Body of pancreas (tissue), 4 donors: Measurements from ENCODE around the gene ZFP57. TPM values are rescaled to one million over a fixed set of nuclear protein-coding genes. Genes with fewer than 3 reads are reported as not detected.

Experiments
- ATAC-seq: fragments of 150-250 bp; one replicate; pipeline ENCODE4 v1.9.1; 2016
- DNase-seq, 4 donors: peaks; one replicate each; pipeline ENCODE4 v3.0.0-alpha.2; 2019
- H3K27ac ChIP-seq, 4 donors: fragments of 200-600 bp; sonication (generic); 1 replicate in 3 of 4; 2 replicates in 1 of 4; pipeline versions ENCODE4 v1.5.1 to v1.6.1; 2016 to 2019; ENCODE audit warnings: mild to moderate bottlenecking in 1 of 4, mixed read lengths in 1 of 4, moderate library complexity in 1 of 4
- H3K27me3 ChIP-seq, 2 donors: fragments of 200-600 bp; sonication (generic); one replicate each; pipeline ENCODE4 v1.6.0; 2016; ENCODE audit warnings: mild to moderate bottlenecking in 1 of 2
- H3K36me3 ChIP-seq, 2 donors: fragments of 200-600 bp; sonication (generic); replicated peaks in 1 of 2; 2 replicates each; pipeline ENCODE4 v1.5.1; 2016; ENCODE audit warnings: low read depth in 2 of 2; ENCODE audit not compliant: insufficient read depth in 1 of 2
- H3K4me1 ChIP-seq: fragments of 200-600 bp; sonication (generic); one replicate; pipeline ENCODE4 v1.6.0; 2016
- H3K4me3 ChIP-seq, 2 donors: fragments of 200-600 bp; sonication (generic); 1 replicate in 1 of 2; 2 replicates in 1 of 2; pipeline ENCODE4 v1.5.1; 2016 to 2019
- H3K9me3 ChIP-seq, 3 donors: fragments of 200-600 bp; sonication (generic); 1 replicate in 2 of 3; 2 replicates in 1 of 3; pipeline ENCODE4 v1.5.1; 2016
- POLR2A ChIP-seq, 3 donors: fragments of 450-650 bp; IDR thresholded peaks; one replicate each; pipeline ENCODE4 v1.6.1; 2016; ENCODE audit warnings: antibody characterized with exemption in 3 of 3, mild to moderate bottlenecking in 2 of 3
- WGBS, 2 donors: methylation state at CpG; one replicate each; pipeline ENCODE4 v1.1.5; 2017; 5-methylcytosine and 5-hydroxymethylcytosine counted together
- intact Hi-C: fragments of 100-400 bp; cut with DNase I; formaldehyde crosslinking; loops from one replicate; pipeline ENCODE4 v1.15.1; 2023
- total RNA-seq, 2 donors: library from RNA; depleted of rRNA; stranded (reverse); fragments of >200 nt; gene quantifications; one replicate each; pipeline ENCODE4 v1.1.0, GENCODE V29; 2016
- TF ChIP-seq, protein P1 (sequence below), 7 experiments: fragments of 450-650 bp in 4 of 7; fragments of 200-600 bp in 3 of 7; sonication (generic) in 3 of 7; IDR thresholded peaks; one replicate each; pipeline ENCODE4 v1.5.1; 2016 to 2019; ENCODE audit warnings: antibody characterized with exemption in 7 of 7

The ZFP57 gene
- total RNA-seq, 2 donors from 2014 or later, result not detected

DNA sequence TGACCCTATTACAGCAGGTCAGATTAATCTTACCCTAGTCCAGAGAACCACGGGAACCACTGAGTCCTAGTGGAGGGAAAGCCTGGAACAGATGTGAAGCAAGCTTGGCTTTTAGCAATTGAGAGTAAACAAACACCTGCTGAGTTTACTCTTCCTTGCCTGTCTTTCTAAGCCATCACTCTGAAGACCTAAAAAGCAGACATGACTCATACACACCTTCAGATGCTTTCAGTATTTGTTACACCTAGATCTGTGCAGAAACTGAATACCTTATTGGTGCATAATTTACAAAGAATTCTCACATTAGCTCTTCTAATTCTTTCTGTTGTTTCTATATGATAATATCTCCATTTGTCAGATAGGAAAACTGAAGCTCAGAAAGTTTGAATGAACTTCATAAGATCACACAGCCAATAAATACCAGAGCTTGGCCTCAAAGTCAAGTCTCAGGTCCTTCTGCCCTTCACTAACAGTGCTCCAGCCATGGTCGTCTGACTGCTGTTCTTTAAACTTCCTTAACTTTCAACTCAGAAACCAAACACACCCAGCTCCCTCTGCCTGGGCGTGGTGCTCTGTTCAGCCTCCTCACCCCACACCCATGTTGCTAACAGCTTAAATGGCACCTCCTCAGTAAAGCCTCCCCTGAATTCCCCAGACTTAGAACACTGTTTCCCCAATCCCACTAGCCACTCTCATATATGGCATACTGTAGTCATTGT lies 39.4 kb downstream of the ZFP57 start:
- Histone ChIP-seq H3K4me3 (no peak overlapping the region), H3K4me1 (no peaks in the 10 kb centered on the region), H3K27me3 (no peaks in the 10 kb centered on the region), H3K27ac (no peak overlapping the region), H3K36me3 (no peaks in the 10 kb centered on the region), H3K9me3 (no peaks in the 10 kb centered on the region)
- 25 to 47% methylated on average over 3 of the region's 3 CpGs for WGBS, 2 donors
- TF ChIP-seq POLR2A (IDR thresholded peaks at IDR 0.05), result no peak
- TF ChIP-seq, protein P1, sequence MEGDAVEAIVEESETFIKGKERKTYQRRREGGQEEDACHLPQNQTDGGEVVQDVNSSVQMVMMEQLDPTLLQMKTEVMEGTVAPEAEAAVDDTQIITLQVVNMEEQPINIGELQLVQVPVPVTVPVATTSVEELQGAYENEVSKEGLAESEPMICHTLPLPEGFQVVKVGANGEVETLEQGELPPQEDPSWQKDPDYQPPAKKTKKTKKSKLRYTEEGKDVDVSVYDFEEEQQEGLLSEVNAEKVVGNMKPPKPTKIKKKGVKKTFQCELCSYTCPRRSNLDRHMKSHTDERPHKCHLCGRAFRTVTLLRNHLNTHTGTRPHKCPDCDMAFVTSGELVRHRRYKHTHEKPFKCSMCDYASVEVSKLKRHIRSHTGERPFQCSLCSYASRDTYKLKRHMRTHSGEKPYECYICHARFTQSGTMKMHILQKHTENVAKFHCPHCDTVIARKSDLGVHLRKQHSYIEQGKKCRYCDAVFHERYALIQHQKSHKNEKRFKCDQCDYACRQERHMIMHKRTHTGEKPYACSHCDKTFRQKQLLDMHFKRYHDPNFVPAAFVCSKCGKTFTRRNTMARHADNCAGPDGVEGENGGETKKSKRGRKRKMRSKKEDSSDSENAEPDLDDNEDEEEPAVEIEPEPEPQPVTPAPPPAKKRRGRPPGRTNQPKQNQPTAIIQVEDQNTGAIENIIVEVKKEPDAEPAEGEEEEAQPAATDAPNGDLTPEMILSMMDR (IDR thresholded peaks at IDR 0.05), result no peak
- DNase-seq, result no peak
- intact Hi-C loops, result no loop called here
- ATAC-seq, result no peak

DNA sequence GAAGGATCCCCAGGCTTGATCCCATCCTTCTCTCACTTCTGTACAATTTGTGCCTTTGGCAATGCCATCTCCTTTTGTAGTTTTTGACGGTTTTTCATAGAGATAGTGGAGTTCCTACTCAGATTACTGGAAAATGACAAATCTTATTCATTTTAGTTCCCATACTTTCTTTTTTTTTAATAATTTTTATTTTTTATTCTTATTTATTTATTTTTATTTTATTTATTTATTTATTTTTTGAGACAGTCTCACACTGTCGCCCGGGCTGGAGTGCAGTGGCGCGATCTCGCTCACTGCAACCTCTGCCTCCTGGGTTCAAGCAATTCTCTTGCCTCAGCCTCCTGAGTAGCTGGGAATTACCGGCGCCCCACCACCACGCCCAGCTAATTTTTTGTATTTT lies 43.7 kb downstream of the ZFP57 start:
- intact Hi-C loops, result no loop called here
- 80 to 90% methylated on average over 9 of the region's 9 CpGs for WGBS, 2 donors
- no peak for DNase-seq
- no peaks in the 10 kb centered on the region for H3K36me3 ChIP-seq
- H3K27ac ChIP-seq, result no peak overlapping the region
- no peaks in the 10 kb centered on the region for H3K9me3 ChIP-seq
- no peak for TF ChIP-seq POLR2A (IDR thresholded peaks at IDR 0.05)
- TF ChIP-seq, protein P1 (IDR thresholded peaks at IDR 0.05), result no peak
- H3K4me1 ChIP-seq, result peaks cover 9% of the 10 kb centered on the region
- no peak for ATAC-seq
- H3K27me3 ChIP-seq, result no peaks in the 10 kb centered on the region
- H3K4me3 ChIP-seq, result no peak overlapping the region

DNA sequence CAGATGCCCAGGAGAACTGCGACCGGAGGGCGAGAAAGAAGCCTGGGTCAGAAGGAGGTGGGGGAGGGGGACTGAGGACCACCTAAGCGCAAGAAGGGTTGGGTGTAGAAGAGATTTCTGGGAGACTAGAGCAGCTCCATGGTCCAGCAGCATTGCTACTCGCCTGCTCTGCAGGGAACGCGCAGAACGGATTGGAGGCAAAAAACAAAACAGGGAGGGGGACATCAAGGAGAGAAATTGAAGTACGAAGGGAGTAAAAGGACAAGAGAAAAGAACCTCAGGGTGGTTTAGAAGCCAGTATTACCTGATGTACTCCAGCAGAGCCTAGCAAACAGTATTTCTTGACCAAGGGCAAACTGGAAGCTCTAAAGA lies 47.4 kb downstream of the ZFP57 start:
- ATAC-seq, result peak; percentile 10
- intact Hi-C loops, result no loop called here
- peaks cover 25% of the 10 kb centered on the region for H3K4me1 ChIP-seq

DNA sequence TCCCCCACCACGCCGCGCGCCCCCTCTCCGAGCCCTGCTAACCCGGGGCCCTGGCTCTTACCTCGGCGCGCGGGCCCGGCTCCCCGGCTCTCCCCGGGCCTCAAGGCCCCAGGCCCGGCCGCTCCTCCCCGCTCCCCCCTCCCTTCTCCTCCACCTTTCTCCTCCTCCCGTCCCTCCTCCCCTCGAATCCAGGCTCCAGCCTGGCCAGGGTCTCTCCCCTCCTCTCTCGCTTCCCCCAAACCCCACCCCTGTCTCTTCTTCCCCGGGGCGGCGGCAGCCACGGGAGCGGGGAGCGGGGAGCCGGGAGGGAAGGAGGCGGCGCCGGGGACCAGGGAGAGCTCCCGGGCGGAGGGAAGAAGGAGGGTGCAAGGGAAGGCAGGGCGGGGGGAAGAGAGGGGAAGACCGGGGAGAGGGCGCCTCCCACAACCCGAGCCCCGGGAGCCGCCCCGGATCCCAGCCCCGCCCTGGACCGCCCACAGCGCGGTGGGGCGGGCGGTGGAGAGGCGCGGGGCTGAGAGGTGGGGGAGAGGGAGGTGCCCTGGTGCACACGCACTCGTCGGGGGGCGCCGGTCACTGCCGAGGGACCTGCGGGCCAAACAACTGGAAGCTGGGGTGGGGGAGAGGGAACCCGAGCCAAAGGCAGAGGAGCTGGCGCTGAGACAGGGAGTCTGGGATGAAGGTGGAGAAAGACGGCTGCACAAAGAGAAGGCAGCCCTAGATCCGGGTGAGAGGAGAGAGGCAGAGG lies 48.0 kb downstream of the ZFP57 start, which contains the start of gene GABBR1:
Gene GABBR1 (minus strand): TSS at position 395 of the 745 bp plus-strand sequence. CDS start 798 bp downstream, outside the sequence.
- Histone ChIP-seq H3K36me3 (no peaks in the 10 kb centered on the region), H3K4me3 (peak within 1 kb of the TSS; percentile 82 to 83), H3K27me3 (no peaks in the 10 kb centered on the region), H3K27ac (peak within 1 kb of the TSS in 3 of 4 donors; percentile 21 to 49 (median 47)), H3K9me3 (no peaks in the 10 kb centered on the region), H3K4me1 (peaks cover 29% of the 10 kb centered on the region)
- peak; percentile 92 for ATAC-seq
- WGBS, 2 donors, result 0 to 1% methylated on average over 30 to 40 of the region's 57 CpGs
- intact Hi-C loops, result no loop called here
- TF ChIP-seq, protein P1 (IDR thresholded peaks at IDR 0.05), result no peak
- TF ChIP-seq POLR2A (IDR thresholded peaks at IDR 0.05), result peak; percentile 9 to 35 (median 26)
- DNase-seq, result peak; percentile 78 to 87 (median 86)

More for the DNA sequence above, 47.4 kb downstream of the ZFP57 start:
- 8 to 18% methylated on average over 9 of the region's 9 CpGs for WGBS, 2 donors
- Histone ChIP-seq H3K36me3 (no peaks in the 10 kb centered on the region), H3K27me3 (no peaks in the 10 kb centered on the region), H3K4me3 (peak overlapping the region; percentile 82 to 83), H3K27ac (peak overlapping the region in 1 of 4 donors; percentile 49), H3K9me3 (no peaks in the 10 kb centered on the region)
- no peak for DNase-seq
- TF ChIP-seq, protein P1 (IDR thresholded peaks at IDR 0.05), result no peak
- no peak for TF ChIP-seq POLR2A (IDR thresholded peaks at IDR 0.05)
